Inferior parietal cortex (tissue), 1 donor: ENCODE measurements around the gene NT5M.
"Not testable (repeated sequence)": the region's sequence is repeated elsewhere in the genome, so short reads cannot be mapped to it uniquely, and the experiment has no call there.

Experiments
- DNase-seq: peaks from one replicate; pipeline ENCODE4 v3.0.0-alpha.2; 2016; ENCODE audit errors: extremely low spot score

Gene NT5M

DNA sequence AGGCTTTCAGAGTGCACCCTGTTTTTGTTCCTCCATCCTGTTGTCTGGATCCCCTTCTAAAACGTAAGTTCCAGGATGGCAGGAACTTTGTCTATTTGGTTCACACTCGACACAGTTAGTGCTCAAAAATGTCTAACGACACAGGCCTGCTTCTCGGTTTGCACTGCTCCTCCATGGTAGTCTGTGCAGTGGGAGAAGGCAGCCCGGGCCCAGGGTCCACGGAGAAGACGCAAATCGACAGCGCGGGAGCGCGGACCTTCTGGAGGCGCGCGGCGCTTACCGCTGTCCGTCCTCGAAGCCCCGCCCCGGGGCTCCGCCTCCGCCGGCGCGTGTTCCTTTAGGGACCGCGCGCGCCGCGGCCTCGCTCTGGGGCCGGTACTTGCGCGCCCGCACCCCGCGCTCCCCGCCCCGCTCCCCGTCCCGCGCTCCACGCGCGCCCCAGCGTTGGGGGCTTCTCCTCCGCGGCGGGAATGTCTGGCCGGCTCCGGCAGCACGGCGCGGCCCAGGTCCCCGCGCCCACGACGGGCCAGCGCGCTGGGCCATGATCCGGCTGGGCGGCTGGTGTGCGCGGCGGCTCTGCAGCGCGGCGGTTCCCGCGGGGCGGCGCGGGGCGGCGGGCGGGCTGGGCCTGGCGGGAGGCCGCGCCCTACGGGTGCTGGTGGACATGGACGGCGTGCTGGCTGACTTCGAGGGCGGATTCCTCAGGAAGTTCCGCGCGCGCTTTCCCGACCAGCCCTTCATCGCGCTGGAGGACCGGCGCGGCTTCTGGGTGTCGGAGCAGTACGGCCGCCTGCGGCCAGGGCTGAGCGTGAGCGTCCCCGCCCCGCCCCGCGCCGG, at the start of gene NT5M:
NT5M (plus strand) TSS at position 364 of the 837 bp plus-strand sequence; CDS start at position 542, 178 bp downstream.
- DNase-seq, result peak; percentile 73

DNA sequence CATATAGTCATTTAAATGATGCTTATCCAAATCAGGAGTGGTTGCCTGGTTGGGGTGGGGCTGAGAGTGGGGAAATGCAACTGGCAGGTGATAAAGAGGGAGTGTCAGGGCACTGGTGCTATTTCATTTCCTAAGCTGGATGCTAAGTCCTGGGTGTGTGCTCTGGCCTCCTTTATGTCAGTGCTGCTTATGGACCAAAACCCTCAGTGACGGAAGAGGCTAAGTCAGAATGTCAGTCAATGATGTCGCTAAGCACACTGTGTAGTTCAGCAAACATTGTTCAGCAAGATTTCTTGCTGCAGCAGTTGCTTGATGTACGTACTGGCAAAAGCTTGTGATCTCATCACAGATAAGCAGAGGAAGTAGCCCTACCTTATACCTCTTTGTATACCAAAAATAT, 49.8 kb upstream of the NT5M start:
- no peak for DNase-seq

- no peak for DNase-seq
Observed at GRCh38 chr17:17254036-17254435, 49.1 kb upstream of the NT5M start.

DNA sequence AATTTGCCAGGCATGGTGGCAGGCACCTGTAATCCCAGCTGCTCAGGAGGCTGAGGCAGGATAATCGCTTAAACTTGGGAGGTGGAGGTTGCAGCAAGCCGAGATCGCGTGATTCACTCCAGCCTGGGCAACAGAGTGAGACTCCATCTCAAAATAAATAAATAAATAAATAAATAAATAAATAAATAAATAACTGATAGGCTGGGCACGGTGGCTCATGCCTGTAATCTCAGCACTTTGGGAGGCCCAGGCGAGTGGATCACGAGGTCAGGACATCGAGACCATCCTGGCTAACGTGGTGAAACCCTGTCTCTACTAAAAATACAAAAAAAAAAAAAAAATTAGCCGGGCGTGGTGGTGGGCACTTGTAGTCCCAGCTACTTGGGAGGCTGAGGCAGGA, 47.5 kb upstream of the NT5M start:
- not testable (repeated sequence) for DNase-seq

GRCh38 chr17:17256316-17256715, 46.9 kb upstream of the NT5M start:
- no peak for DNase-seq

GRCh38 chr17:17258011-17258410, 45.2 kb upstream of the NT5M start:
- DNase-seq, result no peak

DNA sequence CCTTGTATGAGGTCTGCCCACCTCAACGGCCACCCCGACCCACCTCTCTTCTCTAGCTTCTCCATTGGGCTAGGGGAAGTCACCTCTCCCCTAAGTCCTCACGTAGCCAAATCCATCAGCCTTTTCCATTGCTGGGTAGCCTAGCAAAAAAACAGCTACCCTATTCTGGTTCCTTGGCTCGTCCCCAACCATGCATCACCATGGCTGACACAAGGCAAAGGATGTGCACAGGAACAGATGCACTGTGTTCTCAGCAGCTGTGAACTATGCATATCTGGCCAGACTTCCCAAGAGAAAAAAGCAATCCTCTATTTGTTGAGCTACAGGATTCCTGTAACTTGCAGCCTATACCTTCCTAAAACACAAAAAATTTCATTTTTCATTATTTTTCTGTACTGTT, 44.2 kb upstream of the NT5M start:
- DNase-seq, result peak; percentile 72

- no peak for DNase-seq
Observed at GRCh38 chr17:17264430-17264829, 38.7 kb upstream of the NT5M start.

DNA sequence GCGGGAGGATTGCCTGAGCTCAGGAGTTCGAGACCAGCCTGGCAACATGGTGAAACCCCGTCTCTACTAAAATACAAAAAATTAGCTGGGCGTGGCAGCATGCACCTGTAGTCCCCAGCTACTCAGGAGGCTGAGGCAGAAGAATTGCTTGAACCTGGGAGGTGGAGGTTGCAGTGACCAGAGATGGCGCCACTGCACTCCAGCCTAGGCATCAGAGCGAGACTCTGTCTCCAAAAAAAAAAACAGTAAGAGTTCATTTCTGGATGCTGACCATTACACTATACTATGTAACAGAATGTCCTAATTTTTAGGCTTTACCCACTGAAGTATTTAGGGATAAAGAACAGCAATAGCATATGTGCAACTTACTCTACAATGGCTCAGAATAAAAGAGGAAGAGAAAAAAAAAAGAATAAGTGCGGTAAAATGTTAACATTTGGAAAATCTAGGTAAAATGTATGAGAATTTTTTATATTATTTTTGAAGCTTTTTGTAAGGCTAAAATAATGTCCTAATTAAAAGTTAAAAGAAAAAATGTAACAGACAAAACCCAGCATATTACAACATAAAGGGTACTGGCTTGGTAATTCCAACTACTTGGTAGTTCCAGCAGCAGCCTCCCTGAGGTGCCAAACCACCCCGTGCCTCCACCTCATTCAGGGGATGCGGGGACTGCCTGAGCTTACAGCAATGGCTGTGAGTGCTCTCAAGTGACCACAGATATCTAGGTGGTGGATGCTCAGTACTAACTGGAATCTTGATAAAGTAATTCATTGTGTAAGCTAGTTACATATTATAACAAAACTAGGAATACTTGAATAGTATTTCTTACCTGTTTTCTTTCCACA, 33.0 kb upstream of the NT5M start:
- DNase-seq, result no peak

DNA sequence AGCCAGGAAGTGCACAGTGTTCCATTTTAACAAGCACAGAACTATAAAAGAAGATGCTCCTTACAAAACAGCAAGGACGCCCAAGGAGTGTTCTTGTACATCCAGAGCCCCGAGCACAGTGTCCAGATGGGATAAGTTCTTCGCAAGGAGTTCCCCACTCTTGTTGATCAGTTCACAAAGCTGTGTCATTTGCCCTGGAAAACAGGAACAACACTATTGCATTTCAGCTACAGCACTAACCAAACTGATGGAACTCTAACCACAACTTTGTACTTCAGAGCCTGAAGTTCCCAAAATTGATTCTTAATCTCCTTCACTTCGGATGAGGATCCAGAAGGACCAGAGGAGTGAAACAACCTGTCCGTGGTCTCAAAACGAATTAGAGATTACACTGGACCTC, 27.2 kb upstream of the NT5M start:
- DNase-seq, result no peak

DNA sequence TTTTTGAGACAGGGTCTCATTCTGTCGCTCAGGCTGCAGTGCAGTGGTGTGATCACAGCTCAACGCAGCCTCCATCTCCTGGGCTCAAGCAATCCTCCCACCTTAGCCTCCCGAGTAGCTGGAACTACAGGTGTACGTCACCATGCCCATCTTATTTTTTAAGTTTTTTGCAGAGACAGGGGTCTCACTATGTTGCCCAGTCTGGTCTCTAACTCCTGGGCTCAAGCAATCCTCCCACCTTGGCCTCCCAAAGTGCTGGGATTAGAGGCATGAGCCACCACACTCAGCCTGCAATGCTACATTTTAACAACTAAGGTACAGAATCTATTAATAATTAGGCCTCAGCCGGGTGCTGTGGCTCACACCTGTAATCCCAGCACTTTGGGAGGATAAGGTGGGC, 25.7 kb upstream of the NT5M start:
- not testable (repeated sequence) for DNase-seq

- DNase-seq, result no peak
Observed at GRCh38 chr17:17279316-17279715, 23.9 kb upstream of the NT5M start.

GRCh38 chr17:17280613-17281549, 22.3 kb upstream of the NT5M start, which contains the start of gene COPS3:
TSS of gene COPS3 (minus strand) at chr17:17281246. CDS start at chr17:17281186, 60 bp downstream.
- DNase-seq, result peak; percentile 98

GRCh38 chr17:17285951-17286350, 17.2 kb upstream of the NT5M start:
- DNase-seq, result no peak

DNA sequence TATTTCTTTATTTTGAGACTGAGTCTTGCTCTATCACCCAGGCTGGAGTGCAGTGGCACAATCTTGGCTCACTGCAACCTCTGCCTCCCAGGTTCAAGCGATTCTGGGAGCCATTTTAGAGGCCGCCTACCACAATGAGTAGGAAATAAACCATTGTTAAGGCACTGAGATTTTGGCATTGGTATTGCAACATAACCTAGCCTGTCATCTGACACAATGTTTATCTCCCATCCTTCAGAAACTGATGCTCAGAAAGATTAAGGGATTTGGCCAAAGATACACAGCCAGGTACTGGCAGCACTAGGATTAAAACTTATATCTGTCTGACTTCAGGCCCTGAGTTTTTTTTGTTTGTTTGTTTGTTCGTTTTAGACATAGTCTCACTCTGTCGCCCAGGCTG, 14.1 kb upstream of the NT5M start:
- DNase-seq, result no peak

DNA sequence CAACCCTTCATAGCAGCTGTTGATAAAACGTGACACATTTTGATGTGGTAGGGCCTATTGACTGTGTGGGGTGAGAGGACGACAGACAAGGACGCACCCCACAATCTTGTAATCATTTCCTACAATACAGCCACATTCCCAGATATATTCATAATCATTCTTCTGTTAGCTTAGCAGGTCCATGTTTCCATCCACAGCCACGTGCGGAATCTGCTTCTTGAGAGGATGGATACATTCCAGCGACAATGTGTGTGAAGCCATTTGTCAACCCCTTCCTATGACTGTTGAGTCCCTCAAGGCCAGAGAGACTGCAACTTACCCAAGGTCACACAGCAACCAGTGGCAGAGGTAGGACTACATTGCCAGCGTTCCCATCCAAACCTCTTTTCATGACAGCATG, 13.5 kb upstream of the NT5M start:
- no peak for DNase-seq

GRCh38 chr17:17295141-17295540, 8.0 kb upstream of the NT5M start:
- no peak for DNase-seq

DNA sequence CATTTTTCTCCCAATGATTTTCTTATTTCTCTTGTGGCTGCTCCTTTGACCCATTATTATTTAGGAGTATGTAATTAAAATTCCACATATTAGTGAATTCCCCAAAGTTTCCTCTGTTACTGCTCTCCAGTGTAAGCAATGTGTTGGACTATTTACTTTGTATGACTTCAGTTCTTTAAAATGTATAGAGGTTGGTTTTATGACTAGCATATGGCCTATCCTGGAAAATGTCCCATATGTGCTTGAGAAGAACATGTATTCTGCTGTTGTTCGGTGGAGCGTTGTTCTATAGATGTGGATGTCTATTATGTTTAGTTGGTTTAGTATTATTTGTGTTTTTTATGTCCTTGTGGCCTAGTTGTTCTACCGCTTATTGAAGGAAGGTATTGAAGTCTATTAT, 6.0 kb upstream of the NT5M start:
- no peak for DNase-seq

DNA sequence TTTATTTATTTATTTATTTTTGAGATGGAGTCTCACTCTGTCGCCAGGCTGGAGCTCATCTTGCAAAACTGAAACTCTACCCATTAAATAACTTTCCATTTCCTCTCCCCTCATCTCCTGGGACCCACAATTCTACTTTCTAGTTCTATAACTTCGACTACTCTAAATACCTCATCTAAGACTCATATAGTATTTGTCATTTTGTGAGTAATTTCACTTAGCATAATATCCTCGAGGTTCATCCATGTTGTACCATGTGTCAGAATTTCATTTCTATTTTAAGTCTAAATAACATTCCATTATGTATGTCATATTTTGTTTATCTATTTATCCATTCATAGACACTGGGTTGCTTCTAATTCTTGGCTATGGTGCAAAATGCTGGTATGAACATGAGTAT, 5.1 kb upstream of the NT5M start:
- DNase-seq, result no peak

DNA sequence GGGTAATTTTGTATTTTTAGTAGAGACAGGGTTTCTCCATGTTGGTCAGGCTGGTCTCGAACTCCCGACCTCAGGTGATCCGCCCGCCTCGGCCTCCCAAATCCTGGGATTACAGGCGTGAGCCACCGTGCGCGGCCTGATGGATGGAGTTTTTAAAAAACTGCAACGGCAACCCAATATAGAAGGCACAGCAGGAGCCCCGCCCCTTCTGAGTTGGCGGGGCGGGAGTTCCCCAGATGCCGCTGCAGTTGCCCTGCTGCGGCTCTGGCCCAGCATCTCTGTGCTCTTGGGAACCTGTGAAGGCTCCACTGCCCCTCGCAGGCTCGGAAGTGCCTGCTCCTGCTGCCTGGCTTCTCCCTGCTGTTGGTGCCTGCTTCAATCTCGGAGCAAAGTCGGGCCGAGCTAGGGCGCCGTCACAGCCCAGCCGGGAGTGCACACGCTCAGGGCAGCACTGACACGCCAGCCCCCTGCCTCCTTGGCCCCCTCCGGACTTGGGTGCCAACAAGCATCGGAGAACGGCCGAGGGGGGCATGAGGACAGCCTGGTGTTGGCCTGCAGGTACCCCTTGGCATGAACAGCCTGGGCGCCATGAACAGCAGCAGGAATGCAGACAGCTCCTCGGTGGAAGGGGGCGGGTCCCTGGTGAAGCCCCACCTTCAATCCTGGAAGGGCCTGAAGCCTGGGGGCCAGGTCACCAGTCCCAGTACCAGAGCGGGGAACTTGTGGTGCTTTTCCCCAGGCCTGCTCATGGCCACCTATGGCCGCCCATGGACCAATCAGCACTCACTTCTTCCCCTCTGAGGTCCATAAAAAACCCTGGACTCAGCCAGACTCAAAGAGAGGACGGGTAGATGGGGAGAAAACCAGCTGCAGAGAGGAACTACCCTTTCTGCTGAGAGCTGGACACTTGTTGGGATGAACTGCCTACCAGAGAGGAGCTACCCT, 2.3 kb upstream of the NT5M start:
- DNase-seq, result no peak

DNA sequence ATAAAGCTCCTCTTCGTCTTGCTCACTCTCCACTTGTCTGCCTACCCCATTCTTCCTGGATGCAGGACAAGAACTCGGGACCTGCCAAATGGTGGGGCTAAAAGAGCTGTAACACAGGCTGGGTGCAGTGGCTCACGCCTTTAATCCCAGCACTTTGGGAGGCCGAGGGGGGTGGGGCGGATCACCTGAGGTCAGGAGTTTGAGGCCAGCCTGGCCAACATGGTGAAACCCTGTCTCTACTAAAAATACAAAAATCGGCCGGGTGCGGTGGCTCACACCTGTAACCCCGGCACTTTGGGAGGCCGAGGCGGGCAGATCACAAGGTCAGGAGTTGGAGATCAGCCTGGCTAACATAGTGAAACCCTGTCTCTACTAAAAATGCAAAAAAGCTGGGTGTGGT, 1.5 kb upstream of the NT5M start:
- DNase-seq, result not testable (repeated sequence)
